Neural crest cell (in vitro differentiated cells): Measurements from ENCODE around the gene TLL1. TPM values are rescaled to one million over a fixed set of nuclear protein-coding genes. Genes with fewer than 3 reads are reported as not detected.

Source experiments
- DNase-seq: peaks from one replicate; pipeline ENCODE4 v3.0.0; 2021; ENCODE audit warnings: low read depth, mixed read lengths, low spot score
- H3K27ac Mint-ChIP-seq: one replicate; pipeline ENCODE4 v1.8.0; 2021; ENCODE audit warnings: mild to moderate bottlenecking, mixed read lengths; ENCODE audit not compliant: unreplicated experiment
- H3K27me3 Mint-ChIP-seq: 2 replicates; pipeline ENCODE4 v1.8.0; 2021; ENCODE audit warnings: low read depth, mild to moderate bottlenecking, mixed read lengths
- H3K36me3 Mint-ChIP-seq: 2 replicates; pipeline ENCODE4 v1.8.0; 2021; ENCODE audit warnings: low read depth, mild to moderate bottlenecking, mixed read lengths
- H3K4me1 Mint-ChIP-seq: 2 replicates; pipeline ENCODE4 v1.8.0; 2021; ENCODE audit warnings: mixed read lengths
- H3K4me3 Mint-ChIP-seq: one replicate; pipeline ENCODE4 v1.8.0; 2021; ENCODE audit warnings: mild to moderate bottlenecking, mixed read lengths
- H3K9me3 Mint-ChIP-seq: 2 replicates; pipeline ENCODE4 v1.8.0; 2021; ENCODE audit warnings: mixed read lengths
- CTCF ChIP-seq: fragments of 200-600 bp; sonication (generic); conservative IDR thresholded peaks from 2 replicates; pipeline ENCODE4 v1.5.0; 2021; ENCODE audit warnings: antibody characterized with exemption, mild to moderate bottlenecking
- total RNA-seq: library from RNA; stranded (reverse); gene quantifications from 2 replicates; pipeline ENCODE4 v1.2.1, GENCODE V29; 2021

The TLL1 gene
- total RNA-seq, 1 donor from 2014 or later = 2.2 TPM

- TF ChIP-seq CTCF = no peak
- DNase-seq = no peak
- H3K9me3 Mint-ChIP-seq = no peaks in the 10 kb centered on the region
- no peaks in the 10 kb centered on the region for H3K4me1 Mint-ChIP-seq
- H3K27ac Mint-ChIP-seq = no peak overlapping the region
- H3K27me3 Mint-ChIP-seq = no peaks in the 10 kb centered on the region
- H3K4me3 Mint-ChIP-seq = no peak overlapping the region
- H3K36me3 Mint-ChIP-seq = no peaks in the 10 kb centered on the region
These were observed 48.5 kb downstream of the TLL1 start for GRCh38 chr4:165921546-165921945.

GRCh38 chr4:165922747-165923146, 49.7 kb downstream of the TLL1 start:
- no peaks in the 10 kb centered on the region for H3K9me3 Mint-ChIP-seq
- no peaks in the 10 kb centered on the region for H3K4me1 Mint-ChIP-seq
- no peak for DNase-seq
- H3K27me3 Mint-ChIP-seq = no peaks in the 10 kb centered on the region
- no peak overlapping the region for H3K27ac Mint-ChIP-seq
- no peaks in the 10 kb centered on the region for H3K36me3 Mint-ChIP-seq
- no peak overlapping the region for H3K4me3 Mint-ChIP-seq
- TF ChIP-seq CTCF = no peak

- Mint-ChIP-seq H3K4me3 (no peak overlapping the region), H3K4me1 (no peaks in the 10 kb centered on the region), H3K27me3 (no peaks in the 10 kb centered on the region), H3K27ac (no peak overlapping the region), H3K9me3 (no peaks in the 10 kb centered on the region), H3K36me3 (no peaks in the 10 kb centered on the region)
- no peak for TF ChIP-seq CTCF
- no peak for DNase-seq
These were observed 53.3 kb downstream of the TLL1 start for GRCh38 chr4:165926307-165926706.

- Mint-ChIP-seq H3K27ac (no peak overlapping the region), H3K27me3 (no peaks in the 10 kb centered on the region), H3K4me1 (no peaks in the 10 kb centered on the region), H3K9me3 (no peaks in the 10 kb centered on the region), H3K4me3 (no peak overlapping the region), H3K36me3 (no peaks in the 10 kb centered on the region)
- TF ChIP-seq CTCF = no peak
- DNase-seq = no peak
These were observed 54.3 kb downstream of the TLL1 start for GRCh38 chr4:165927366-165927765.

GRCh38 chr4:165927815-165928214, 54.8 kb downstream of the TLL1 start:
- H3K4me1 Mint-ChIP-seq = no peaks in the 10 kb centered on the region

More at GRCh38 chr4:165927815-165928214, 54.8 kb downstream of the TLL1 start:
- Mint-ChIP-seq H3K27ac (no peak overlapping the region), H3K27me3 (no peaks in the 10 kb centered on the region), H3K9me3 (no peaks in the 10 kb centered on the region), H3K4me3 (no peak overlapping the region), H3K36me3 (no peaks in the 10 kb centered on the region)
- DNase-seq = no peak
- TF ChIP-seq CTCF = no peak
